HG03025 (cell line): ENCODE measurements around the gene TBC1D21.

Experiments used
- ATAC-seq: cut with Tn5 transposase; IDR thresholded peaks from one replicate; pipeline ENCODE4 v1.9.1; 2021; ENCODE audit warnings: mild to moderate bottlenecking, moderate library complexity; ENCODE audit not compliant: unreplicated experiment, low FRiP score

TBC1D21 gene

DNA sequence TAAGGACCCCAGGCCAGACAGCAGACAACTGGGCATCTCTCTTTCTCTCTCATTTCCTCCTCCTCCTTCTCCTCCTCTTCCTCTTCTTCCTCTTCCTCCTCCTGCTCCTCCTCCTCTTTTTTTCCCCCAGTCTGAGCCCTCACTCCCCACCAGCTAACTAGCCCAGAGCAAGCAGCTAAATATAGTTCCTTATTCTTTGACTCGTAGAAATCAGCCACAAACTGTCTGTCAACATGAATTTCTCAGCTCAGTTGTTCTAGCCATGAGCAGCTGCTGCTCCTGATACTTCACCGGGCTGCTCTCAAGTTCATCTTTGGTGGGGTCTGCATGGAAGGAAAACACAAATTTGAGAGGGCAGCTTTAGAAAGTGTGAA lies 33.7 kb downstream of the TBC1D21 start:
- no peak for ATAC-seq

DNA sequence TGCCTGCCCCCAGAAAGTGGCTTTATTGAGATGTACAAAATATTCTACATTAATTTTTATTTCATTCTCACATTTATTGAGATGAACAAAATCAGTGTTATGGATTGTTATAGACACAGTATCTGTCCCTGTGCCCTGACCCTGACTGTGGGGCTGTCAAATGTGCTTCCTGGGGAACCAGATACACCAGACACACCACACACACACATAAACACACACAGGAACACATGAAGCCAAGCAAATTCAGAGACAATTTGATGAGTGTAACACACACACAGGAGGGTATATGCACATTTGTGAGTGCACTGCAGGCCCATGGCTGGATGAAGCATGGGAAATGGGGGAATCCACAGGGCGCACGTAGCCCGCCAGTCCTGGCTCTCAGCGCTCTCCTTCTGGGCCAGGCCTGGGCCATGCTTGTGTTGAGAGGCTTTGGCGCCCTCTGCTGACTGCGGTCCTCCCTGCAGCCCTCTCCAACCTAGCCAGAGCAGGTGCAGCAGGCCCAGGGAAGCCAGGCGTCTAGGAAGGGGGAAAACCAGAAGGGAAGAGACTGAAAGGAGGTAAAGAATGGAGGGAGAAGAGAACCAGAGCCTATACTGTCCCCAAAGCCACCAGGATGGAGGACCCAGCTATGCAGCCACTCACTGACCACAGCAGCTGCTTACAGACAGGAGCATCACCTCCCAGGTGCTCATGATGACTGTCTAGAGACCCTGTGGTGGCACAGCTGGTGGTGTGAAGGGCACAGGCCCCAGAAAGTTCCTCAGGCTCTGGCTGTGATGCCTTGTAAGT lies 34.9 kb downstream of the TBC1D21 start:
- ATAC-seq, result no peak

DNA sequence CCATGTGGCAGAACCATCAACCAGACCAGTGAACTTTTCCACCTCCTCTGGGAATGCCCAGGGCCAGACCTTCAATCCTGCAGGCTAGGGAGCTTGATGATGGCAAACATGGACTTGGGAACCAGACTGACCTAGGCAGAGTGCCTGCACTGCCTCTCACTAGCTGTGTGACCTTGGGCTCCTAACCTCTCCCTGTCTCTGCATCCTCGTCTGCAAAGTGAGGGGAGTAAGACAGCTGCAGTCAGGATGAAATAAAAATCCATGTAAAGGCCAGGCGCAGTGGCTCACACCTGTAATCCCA lies 35.4 kb downstream of the TBC1D21 start:
- no peak for ATAC-seq

DNA sequence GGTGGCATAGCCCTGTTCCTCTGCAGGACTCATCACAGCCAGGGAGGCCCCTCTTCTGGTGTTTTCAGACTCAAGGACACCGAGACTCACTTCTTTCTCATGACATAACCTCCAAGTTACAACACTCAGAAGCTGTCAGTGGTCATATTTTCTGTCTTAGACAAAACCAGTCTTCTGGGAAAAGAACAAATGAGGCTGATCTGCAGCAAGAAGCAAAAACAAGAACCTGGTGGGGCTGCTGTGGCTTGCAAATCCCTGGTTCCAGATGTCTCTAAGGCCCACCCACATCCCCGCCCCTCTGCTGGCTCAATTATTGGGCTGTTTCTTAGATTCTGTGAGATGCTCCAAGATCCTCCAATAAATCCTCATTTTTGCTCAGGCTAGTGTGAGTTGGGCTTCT lies 36.3 kb downstream of the TBC1D21 start:
- ATAC-seq, result no peak

DNA sequence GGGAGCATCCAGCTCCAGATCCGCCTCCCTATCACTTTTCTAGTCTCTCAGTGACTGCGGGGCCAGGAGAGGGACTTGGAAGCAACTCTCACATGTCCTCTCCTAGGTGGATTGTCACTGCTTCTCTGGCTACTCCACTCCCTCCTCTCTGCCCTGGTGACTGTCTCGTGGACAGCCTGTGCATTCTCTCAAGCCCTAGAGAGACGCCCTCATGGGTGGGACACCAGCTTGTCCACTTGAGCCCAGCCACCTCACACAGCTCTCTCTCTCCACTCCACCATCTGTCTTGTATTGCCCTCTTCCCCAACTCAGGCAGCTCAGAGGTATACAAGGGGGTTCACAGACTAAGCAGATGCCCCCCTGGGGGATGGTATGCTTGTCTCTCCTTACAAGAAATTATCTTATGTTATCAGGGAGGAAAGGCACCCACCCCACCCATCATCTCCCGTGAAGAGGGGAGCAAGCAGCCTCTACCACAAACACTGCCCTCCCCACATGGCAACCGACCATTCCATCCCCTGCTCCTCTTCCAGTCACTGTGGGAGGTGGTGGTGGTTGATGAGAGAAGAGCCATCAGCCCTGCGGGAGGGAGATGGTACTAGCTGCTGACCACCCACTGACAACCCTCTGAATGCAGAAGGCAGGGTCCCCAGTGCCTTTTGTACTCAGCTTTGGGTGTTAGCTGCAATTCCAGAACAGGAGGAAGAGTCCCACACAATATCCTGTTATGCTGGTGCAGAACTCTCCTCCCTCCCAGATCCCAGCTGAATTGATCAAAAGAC lies 37.3 kb downstream of the TBC1D21 start:
- ATAC-seq, result no peak

DNA sequence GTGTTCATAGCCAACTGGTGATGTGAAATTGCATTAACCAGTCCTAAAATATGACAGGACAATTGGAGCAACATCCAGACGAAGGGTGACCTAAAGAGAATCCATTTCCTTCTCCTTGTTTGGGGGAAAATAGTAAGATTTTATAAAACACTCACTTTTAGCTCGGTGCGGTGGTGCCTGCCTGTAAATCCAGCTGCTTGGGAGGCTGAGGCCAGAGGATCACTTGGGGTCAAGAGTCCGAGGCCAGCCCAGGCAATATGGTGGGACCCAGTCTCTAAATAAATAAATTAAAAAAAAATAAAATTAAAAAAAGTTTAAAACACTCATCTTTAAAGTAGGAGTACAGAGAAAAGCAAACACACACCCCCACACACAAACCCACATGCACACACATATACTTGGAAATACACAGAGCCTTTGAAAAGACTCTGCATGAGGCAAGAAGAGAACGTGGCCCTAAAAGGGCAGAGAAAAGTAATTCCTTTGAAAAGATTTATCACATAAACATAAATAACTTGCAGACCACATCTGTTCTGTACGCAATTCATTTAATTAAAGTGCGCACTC lies 38.7 kb downstream of the TBC1D21 start:
- no peak for ATAC-seq

DNA sequence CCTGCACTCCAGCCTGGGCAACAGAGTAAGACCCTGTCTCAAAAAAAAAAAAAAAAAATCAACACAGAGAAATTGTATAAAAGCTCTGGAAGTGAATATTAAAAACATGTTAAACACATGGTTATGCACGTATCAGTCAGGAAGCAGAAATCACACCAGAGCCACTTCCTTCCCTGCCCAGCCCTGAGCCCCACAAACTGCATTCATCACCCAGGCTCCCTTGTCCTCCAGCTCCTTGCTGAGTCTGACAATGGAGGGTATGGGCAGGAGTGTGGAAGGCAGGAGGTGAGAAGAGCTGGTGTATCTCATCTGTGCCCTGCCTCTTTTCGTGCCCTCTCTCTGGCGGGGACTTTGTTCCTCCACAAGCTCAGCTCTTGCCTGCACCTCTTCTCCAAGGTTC lies 40.8 kb downstream of the TBC1D21 start:
- no peak for ATAC-seq

DNA sequence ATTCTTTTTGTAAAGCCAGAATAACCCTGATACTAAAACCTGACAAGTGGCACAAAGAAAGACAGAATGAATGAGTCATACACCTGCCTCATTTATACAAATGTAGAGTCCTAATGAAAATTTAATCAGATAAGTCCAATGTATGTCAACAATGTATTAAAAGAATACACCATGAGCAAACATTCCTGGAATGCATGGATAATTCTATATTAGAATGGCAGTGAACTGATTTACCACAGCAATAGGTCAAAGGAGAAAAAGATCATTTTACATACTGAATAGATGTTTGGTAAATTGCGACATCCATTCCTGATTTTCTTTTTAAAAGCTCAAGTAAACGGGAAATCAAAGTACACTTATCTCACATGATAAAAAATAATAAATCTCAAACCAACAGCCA lies 41.7 kb downstream of the TBC1D21 start:
- ATAC-seq, result no peak

DNA sequence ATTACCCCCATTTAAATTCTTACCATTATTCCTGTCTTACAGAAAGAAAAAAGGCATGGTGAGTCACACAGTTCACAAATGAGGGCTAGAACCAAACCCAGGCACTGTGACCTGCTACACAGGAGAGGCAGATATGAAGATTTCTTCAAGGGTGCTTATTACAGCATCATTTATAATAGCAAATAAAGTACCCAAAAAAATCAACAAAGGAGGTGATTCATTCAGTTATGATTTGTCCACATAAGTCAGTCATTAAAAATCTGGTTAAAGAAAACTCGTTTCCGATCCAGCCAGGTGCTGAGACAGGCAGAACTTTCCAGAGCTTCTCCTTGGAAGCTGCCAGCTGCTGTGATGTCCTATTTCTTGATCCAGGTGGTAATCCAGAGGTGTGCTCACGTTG lies 45.4 kb downstream of the TBC1D21 start:
- no peak for ATAC-seq

DNA sequence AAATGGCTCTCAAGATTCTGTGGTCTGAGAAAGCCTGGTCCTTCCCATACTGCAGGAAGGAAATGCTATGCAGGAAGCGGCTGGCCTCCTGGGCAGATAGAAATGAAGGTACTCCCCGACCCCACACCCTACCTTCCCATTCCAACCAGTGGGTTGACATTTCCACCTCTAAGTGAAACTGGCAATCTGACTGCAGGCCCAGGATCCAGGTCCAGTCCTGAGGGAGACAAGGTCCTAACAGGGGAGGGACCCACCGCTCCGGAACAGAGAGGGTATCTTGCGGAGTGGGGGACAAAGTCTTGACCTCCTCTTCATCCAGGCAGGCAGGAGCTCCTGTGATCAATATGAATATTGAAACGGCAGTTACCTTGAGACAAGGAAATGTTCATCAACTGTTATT lies 46.3 kb downstream of the TBC1D21 start:
- ATAC-seq, result no peak

DNA sequence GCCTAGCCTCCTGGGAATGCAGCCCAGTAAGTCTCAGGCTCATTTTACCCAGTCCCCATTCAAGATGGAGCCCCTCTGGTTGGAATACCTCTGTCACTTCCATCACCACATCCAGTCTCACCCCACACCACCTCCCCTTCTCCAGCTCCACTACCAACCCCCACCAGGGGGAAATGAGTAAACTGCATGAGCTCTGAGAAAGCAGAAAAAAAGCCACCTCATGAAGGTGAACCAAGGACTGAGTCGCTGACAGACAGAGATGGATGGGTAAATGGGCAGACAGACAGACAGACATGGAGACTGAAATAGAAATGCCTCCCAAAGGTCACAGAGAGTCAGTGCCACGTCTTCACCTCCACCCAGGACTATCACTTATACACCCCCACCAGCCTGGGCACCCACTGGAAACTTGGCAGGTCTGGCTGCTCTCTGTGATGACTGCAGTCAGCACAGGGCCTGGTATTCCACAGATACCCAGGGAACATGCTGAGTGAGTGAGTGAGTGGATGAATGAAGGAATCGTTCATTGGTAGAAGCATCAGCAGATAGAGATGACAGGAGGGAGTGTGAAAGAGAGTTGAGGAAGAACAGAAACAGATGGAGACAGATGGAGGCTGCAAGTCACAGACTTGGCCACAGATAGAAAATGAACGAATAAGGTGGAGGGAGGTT lies 48.0 kb downstream of the TBC1D21 start:
- ATAC-seq, result no peak

DNA sequence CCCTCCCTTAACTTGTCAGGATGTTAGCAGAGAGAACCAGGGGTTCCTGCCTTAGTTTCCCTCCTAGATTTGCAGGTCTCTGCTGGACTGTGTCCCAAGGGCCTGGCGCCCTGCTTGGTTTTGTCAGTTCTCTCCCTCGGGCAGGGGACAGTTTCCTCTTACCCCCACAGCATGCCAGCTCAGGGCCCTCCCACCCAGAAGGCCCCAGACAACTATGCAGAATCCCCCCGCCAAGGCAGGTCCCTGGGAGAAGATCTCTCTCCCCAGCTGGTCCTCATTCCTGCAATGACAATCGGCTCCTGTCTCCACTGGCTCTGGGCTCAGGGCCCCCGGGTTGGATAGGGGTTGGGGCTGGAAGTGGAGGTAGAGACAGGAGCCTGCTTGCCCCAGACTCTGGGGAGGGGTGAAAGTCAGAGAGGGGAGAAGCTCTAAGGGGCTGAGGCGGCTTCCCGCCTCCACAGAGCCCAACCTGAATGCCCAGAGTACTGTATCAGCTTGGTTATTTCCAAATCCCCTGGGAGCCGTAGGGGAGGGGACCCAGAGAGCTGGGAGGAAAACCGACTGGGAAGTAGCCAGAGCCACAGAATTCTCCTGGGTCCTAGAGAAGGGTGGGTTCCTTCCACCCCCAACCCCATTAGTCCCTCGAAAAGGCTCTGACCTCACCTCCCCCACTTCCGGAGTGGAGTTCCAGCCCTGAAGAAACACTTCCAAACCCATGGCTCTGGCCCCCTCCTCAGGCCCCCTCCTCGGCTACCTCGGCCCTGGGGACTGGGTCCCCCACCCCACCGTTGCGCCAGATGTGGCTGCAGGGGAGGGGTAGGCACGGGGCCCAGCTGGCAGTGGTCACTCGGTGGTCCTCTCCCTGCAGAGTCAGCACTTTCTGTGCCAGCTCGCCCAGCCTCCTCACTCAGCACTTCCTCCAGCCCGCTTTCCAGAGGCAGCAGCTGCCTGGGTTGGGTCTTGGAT lies 49.1 kb downstream of the TBC1D21 start:
- no peak for ATAC-seq

DNA sequence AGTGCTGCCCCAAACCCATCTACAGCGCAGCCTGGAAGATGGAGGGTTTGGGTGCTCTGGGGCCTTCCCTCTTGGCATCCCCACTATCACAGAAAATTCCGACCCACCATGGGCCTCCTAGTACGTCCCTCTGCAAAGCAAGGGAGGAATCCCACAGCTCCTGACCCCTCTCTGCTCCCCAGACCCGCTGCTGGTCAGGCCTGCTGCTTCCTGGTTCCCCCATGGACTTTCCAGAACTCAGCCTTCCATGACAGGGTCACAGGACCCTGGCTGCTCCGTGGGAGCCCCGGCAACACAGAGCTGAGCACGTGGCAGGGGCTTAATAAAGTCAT lies 49.8 kb downstream of the TBC1D21 start:
- ATAC-seq, result no peak

DNA sequence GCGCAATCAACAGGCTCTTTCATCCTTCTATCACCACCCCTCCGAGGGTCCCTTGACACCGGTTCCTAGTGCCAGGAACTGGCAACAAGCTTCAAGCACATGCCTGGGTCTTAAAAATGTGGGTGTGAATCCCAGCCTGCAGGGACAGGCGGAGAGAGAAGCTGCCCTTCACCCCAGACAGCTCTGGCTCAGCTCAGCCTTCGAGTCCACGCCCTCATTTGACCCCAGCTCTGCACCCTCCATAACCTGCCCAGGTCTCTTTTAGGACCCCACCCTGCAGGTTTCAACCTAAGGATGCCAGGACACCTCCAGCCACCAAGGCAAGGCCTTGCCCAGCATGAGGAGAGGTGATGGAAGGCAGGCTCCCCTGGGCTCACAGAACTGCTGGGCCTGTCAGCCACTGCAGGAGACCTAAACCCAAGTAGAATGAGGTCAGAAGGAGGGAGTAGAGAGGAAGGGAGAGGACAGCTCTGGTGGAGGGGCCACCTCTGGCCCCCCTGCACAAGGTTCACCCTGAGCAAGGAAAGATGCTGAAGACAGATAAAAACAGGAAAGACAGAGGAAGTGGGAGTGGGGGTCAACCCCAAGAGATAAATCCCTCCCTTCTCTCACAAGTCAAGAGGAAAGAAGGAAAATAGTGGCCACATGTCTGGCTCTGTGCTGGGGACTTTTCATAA lies 50.3 kb downstream of the TBC1D21 start:
- no peak for ATAC-seq

DNA sequence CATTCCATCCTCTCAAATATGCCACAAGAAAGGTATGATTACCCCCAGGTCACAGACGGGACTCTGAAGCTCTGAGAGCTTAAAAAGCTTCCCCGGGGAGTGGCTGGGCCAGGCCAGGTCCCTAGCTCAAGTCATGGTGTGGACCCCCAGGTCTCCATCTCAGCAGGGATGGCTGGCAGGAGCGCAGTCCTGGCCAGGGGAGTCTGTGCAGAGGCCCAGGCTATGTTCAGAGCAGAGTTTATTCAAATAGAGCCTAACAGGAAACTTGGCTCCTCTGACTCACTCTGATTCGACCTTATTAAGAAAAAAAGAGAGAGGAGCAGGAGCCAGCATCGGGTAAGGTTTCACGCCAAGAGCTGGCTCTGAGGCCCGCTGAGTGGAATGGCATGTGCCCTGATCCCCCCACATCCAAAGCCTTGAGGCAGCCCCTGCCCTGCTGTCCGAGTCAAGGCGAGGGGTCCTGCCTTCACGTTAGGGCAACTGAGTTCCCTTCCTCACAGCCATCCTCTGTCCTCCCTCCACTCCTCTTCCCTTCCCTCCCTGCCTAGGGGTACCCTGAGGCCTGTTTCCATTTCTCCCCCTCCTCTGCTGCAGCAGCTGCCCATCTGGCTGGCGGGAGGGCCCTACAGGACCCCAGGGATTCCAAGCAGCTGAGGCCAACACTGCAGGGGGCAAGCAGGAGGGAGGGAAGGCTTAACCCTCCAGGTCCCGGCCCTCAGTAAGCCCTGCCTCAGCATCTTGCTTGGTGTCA lies 51.0 kb downstream of the TBC1D21 start:
- no peak for ATAC-seq

DNA sequence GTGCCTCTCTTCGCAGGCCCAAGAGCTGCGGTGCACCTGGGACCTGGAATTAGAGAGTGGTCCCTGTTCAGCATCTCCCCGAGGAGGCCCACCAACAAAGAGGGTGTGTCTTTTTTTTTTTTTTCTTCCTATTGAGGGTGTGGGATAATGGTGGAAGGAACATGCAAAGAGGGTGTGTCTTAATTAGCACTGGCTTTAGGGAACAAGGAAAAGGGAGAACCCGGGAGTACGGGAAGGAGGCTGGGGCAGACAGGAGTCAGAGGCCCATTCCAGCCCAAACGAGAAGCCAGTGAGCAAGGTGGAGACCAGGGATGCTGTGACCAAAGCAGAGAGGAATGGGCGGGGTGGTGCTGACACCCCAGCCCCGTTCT lies 52.5 kb downstream of the TBC1D21 start:
- no peak for ATAC-seq

DNA sequence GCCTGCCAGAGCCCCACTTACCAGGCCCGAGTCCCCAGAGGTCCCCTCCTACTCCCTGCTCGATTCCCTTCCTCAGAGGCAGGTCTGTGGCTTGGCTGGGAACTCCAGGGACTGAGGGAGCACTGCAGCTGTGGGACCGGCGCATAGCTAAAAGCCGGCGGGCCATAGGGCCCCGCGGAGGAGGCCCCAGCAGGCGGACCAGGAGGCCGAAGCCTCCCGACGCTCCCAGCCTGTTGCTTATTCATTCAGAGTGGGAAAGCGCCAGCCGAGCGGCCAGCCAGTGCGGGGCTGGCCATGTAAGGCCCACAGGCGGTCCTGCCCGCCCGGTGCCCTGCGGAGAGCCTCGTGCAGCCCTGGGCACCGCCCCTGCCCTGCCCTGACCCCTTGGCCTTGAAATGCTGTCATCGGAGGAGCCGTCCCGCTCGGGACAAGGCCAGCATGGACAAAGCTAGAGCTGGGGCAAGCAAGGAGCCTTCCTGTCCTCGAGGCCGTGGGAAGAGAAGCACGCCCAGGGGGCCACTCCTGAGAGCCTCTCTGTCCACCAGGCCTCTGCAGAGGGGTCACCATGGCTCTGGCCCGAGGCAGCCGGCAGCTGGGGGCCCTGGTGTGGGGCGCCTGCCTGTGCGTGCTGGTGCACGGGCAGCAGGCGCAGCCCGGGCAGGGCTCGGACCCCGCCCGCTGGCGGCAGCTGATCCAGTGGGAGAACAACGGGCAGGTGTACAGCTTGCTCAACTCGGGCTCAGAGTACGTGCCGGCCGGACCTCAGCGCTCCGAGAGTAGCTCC lies 53.0 kb downstream of the TBC1D21 start, which contains the start of gene LOXL1:
Gene LOXL1, plus strand, starts transcription at position 244 of the 784 bp plus-strand sequence. Its CDS starts 322 bp downstream, at position 566.
- no peak for ATAC-seq

DNA sequence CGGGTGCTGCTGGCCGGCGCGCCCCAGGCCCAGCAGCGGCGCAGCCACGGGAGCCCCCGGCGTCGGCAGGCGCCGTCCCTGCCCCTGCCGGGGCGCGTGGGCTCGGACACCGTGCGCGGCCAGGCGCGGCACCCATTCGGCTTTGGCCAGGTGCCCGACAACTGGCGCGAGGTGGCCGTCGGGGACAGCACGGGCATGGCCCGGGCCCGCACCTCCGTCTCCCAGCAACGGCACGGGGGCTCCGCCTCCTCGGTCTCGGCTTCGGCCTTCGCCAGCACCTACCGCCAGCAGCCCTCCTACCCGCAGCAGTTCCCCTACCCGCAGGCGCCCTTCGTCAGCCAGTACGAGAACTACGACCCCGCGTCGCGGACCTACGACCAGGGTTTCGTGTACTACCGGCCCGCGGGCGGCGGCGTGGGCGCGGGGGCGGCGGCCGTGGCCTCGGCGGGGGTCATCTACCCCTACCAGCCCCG lies 53.7 kb downstream of the TBC1D21 start:
- no peak for ATAC-seq
